GM19372 (cell line): ENCODE measurements around the gene RPS27A.
"Not testable (repeated sequence)": the region's sequence is repeated elsewhere in the genome, so short reads cannot be mapped to it uniquely, and the experiment has no call there.

Source experiments
- ATAC-seq: cut with Tn5 transposase; IDR thresholded peaks from one replicate; pipeline ENCODE4 v1.9.1; 2021; ENCODE audit warnings: mild to moderate bottlenecking, low read depth, moderate library complexity; ENCODE audit not compliant: unreplicated experiment

The RPS27A gene

GRCh38 chr2:55236992-55237543 lies 4.6 kb downstream of the RPS27A start:
- no peak for ATAC-seq

- ATAC-seq: no peak
Observed at GRCh38 chr2:55239656-55240222, 7.3 kb downstream of the RPS27A start.

- ATAC-seq: not testable (repeated sequence)
Observed at GRCh38 chr2:55241582-55241981, 9.1 kb downstream of the RPS27A start.

- no peak for ATAC-seq
Observed at GRCh38 chr2:55242617-55243016, 10.1 kb downstream of the RPS27A start.

- no peak for ATAC-seq
Observed at GRCh38 chr2:55245411-55245810, 12.9 kb downstream of the RPS27A start.

- no peak for ATAC-seq
Observed at GRCh38 chr2:55247025-55247424, 14.5 kb downstream of the RPS27A start.

- no peak for ATAC-seq
Observed at GRCh38 chr2:55252832-55253231, 20.3 kb downstream of the RPS27A start.

GRCh38 chr2:55259586-55259985 lies 27.1 kb downstream of the RPS27A start:
- ATAC-seq: not testable (repeated sequence)

GRCh38 chr2:55268288-55268906 lies 35.9 kb downstream of the RPS27A start:
- no peak for ATAC-seq

- ATAC-seq: peak; percentile 99
Observed at GRCh38 chr2:55268907-55269644, 36.6 kb downstream of the RPS27A start, which contains the start of gene MTIF2. Gene MTIF2 (minus strand): TSS chr2:55269231. CDS start chr2:55263858, 5,373 bp downstream.

GRCh38 chr2:55269645-55269990 lies 37.1 kb downstream of the RPS27A start:
- ATAC-seq: no peak

GRCh38 chr2:55274346-55274745 lies 41.9 kb downstream of the RPS27A start:
- not testable (repeated sequence) for ATAC-seq

- no peak for ATAC-seq
Observed at GRCh38 chr2:55277310-55277709, 44.8 kb downstream of the RPS27A start.

GRCh38 chr2:55279214-55279835 lies 46.8 kb downstream of the RPS27A start:
- not testable (repeated sequence) for ATAC-seq

GRCh38 chr2:55279859-55280424 lies 47.5 kb downstream of the RPS27A start:
- ATAC-seq: not testable (repeated sequence)

GRCh38 chr2:55280851-55281546 lies 48.5 kb downstream of the RPS27A start:
- not testable (repeated sequence) for ATAC-seq

- peak; percentile 96 for ATAC-seq
Observed at GRCh38 chr2:55282110-55282917, 49.8 kb downstream of the RPS27A start.

GRCh38 chr2:55283083-55283482 lies 50.6 kb downstream of the RPS27A start:
- no peak for ATAC-seq
